GM12891 (cell line): ENCODE results near the gene SMARCAD1.

Experiments used
- POLR2A ChIP-seq: IDR thresholded peaks from 2 replicates; pipeline ENCODE4 v1.6.1; 2011; ENCODE audit warnings: low read depth, low read length, control low read depth
- POLR2AphosphoS5 ChIP-seq: IDR thresholded peaks from 2 replicates; pipeline ENCODE4 v1.6.1; 2011; ENCODE audit warnings: low read depth, low read length, control low read depth
- TAF1 ChIP-seq: IDR thresholded peaks from 2 replicates; pipeline ENCODE4 v1.6.1; 2011; ENCODE audit warnings: low read depth, low read length, control low read depth

GRCh38 chr4:94160774-94161173, 46.9 kb upstream of the SMARCAD1 start:
- TF ChIP-seq TAF1, result no peak
- no peak for TF ChIP-seq POLR2AphosphoS5
- TF ChIP-seq POLR2A, result no peak
